MM.1S (cell line): Measurements from ENCODE around the gene MAP3K13.

ENCODE experiments used
- EZH2 ChIP-seq: fragments of 300-600 bp; sonication (generic); optimal IDR thresholded peaks from 2 replicates; pipeline ENCODE3; 2017; ENCODE audit warnings: low read depth, mild to moderate bottlenecking, antibody characterized with exemption, low read length, mixed read lengths
- TF ChIP-seq, protein P1 (sequence below): fragments of 300-600 bp; sonication (generic); IDR thresholded peaks from 2 replicates; pipeline ENCODE4 v1.5.1; 2016; ENCODE audit warnings: antibody characterized with exemption, low read length, mixed read lengths

DNA sequence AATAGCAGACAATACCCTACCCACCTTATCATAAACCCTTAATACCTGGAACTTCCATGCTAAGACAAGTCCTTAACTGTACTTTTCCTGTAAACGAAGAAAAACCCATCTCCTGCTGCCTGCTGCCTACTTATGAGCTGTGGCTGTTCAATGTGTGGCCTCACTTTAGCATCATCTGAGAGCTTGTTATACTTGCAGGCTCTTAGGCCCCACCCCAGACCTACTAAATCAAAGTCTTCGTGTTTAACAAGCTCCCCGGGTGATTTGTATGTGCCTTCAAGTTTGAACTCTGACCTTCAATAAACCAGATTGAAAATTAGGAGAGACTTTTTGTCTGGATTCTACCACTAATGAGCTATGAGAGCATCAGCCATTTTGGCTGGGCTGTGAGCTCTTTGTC, 106.6 kb downstream of the MAP3K13 start:
- TF ChIP-seq, protein P1, sequence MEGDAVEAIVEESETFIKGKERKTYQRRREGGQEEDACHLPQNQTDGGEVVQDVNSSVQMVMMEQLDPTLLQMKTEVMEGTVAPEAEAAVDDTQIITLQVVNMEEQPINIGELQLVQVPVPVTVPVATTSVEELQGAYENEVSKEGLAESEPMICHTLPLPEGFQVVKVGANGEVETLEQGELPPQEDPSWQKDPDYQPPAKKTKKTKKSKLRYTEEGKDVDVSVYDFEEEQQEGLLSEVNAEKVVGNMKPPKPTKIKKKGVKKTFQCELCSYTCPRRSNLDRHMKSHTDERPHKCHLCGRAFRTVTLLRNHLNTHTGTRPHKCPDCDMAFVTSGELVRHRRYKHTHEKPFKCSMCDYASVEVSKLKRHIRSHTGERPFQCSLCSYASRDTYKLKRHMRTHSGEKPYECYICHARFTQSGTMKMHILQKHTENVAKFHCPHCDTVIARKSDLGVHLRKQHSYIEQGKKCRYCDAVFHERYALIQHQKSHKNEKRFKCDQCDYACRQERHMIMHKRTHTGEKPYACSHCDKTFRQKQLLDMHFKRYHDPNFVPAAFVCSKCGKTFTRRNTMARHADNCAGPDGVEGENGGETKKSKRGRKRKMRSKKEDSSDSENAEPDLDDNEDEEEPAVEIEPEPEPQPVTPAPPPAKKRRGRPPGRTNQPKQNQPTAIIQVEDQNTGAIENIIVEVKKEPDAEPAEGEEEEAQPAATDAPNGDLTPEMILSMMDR, result no peak
- no peak for TF ChIP-seq EZH2
